ENCODE results near the gene CDSN.

DNA sequence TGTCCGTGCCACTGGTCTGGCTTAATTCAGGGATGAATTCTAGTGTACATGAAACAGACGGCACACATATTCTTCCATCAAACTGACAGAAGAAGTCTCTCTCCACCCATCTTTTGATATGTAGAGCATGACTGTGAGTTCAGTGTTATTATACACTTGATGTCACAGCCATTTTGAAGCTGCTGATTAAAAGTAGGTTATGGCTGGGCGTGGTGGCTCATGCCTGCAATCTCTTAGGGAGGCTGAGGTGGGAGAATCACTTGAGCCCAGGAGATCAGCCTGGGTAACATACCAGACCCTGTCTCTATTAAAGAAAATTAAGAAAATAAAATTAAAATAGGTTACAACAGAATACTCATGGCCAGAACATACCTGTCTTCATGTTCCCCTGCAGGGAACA lies 28.6 kb downstream of the CDSN start:
- TF ChIP-seq, protein P1, sequence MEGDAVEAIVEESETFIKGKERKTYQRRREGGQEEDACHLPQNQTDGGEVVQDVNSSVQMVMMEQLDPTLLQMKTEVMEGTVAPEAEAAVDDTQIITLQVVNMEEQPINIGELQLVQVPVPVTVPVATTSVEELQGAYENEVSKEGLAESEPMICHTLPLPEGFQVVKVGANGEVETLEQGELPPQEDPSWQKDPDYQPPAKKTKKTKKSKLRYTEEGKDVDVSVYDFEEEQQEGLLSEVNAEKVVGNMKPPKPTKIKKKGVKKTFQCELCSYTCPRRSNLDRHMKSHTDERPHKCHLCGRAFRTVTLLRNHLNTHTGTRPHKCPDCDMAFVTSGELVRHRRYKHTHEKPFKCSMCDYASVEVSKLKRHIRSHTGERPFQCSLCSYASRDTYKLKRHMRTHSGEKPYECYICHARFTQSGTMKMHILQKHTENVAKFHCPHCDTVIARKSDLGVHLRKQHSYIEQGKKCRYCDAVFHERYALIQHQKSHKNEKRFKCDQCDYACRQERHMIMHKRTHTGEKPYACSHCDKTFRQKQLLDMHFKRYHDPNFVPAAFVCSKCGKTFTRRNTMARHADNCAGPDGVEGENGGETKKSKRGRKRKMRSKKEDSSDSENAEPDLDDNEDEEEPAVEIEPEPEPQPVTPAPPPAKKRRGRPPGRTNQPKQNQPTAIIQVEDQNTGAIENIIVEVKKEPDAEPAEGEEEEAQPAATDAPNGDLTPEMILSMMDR (IDR thresholded peaks at IDR 0.05), result no peak
- no peak for TF ChIP-seq EZH2 (IDR thresholded peaks at IDR 0.05; ENCODE audit: borderline replicate concordance, insufficient read depth, low read depth, low read length, poor library complexity, severe bottlenecking)
